ENCODE data around the gene GAS7.

GAS7 gene

DNA sequence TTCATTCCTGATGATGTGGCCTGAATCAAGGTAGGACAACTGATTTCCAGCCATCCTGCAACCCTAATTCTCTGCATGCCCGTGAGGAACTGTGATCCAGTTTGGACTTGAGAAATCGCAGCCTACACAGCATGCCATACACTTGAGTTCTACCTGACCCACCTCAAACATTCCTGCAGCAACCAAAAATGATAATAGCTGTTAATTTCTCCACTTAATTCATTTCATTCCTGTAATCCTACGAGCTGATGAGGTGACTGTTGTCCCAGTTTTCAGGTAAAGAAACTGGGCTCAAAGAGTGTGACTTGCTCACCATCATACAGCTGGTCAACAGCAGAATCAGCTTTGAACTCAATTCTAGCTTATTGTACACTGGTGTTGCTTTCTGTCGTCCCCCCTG is 2.2 kb upstream of the GAS7 start:
- DNase-seq (ENCODE audit: low spot score), result no peak

- DNase-seq (ENCODE audit: low spot score), result no peak
Measured at GRCh38 chr17:10200016-10200415, 1.6 kb upstream of the GAS7 start.

- DNase-seq (ENCODE audit: low spot score), result no peak
Measured at GRCh38 chr17:10197721-10198508, 491 bp downstream of the GAS7 start.

- no peak for DNase-seq (ENCODE audit: low spot score)
Measured at GRCh38 chr17:10197362-10197720, 1.1 kb downstream of the GAS7 start.

DNA sequence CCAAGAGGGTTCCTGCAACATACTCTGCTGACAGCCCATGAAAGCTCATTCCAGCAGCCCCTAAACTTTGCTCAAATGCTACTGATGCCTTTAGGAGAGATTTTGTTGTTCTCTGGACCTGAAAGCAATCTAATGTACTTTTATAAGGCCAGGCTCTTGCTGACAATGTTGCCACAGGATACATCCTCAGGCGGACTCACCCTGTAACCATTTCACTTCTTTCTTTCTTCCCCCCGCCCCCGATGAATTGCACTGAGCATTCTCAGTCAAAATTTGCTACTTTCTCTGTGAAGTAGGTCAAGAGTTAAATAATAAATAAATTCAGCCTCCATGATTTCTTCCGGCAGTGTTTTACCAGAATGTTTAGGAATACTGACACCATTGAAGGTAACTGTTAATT is 1.5 kb downstream of the GAS7 start:
- no peak for DNase-seq (ENCODE audit: low spot score)

DNA sequence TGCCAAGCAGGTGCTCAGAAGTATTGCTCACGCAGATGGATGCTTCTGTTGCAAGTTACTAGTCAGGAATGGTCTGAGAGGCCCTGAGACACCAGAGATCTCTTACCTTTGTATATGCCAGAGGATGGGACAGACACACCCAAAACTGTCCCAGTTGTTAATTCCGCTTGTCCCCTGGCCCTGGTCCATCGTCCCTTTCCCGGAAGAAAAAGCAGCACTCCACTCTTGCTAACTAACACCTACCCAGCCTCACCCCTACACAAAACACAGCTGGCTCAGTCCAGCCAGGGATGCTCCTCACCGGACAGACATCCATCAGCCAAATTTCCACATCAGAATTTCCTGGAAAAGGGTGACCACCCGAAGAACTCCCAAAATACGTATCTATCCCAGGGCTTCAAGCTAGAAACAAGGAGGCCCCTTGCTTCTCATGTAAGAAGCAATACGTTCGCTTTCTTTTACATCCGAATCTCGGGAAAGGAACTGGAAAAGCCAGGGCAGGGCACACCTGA is 2.0 kb downstream of the GAS7 start:
- no peak for DNase-seq (ENCODE audit: low spot score)

GRCh38 chr17:10195090-10195805 is 3.2 kb downstream of the GAS7 start:
- DNase-seq (ENCODE audit: low spot score), result no peak

GRCh38 chr17:10193632-10194031 is 4.8 kb downstream of the GAS7 start:
- no peak for DNase-seq (ENCODE audit: low spot score)

GRCh38 chr17:10192972-10193371 is 5.4 kb downstream of the GAS7 start:
- no peak for DNase-seq (ENCODE audit: low spot score)

DNA sequence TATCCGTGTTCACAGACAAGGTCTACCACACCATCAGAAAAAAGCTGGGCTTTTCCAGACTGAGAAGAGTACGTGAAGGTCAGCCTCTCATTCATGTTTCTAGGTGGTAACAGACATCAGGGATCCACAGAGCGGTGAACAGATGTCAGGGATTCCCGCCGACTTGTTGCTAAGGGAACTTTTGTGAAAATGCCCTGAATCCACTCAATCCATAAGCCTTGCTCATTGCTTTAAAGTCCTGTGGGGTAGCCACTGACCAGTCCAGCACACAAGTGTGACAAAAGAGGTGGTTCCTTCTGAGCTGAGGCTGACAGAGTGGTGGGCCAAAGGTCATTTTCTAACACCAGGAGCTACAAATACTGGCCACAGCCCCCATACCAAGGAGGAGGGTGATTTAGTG is 5.9 kb downstream of the GAS7 start:
- DNase-seq (ENCODE audit: low spot score), result no peak

DNA sequence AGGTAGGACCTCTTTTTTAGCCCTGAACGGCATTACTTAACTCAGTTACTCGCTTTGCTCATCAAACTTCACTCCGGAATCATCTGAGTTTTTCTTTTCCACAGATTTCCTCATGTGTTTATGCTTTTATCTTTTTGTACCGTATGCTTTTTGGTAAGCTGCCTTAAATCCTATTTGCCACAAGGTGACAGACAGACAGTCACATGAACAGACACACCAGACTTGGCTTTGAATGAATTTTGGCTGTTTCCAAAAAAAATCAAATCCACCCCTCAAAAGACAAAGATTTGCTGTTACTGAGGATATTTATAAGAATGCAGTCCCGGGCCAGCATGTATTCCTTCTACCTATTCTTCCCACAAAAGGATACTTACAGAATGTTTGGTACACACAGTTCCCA is 10.9 kb downstream of the GAS7 start:
- DNase-seq (ENCODE audit: low spot score), result no peak

DNA sequence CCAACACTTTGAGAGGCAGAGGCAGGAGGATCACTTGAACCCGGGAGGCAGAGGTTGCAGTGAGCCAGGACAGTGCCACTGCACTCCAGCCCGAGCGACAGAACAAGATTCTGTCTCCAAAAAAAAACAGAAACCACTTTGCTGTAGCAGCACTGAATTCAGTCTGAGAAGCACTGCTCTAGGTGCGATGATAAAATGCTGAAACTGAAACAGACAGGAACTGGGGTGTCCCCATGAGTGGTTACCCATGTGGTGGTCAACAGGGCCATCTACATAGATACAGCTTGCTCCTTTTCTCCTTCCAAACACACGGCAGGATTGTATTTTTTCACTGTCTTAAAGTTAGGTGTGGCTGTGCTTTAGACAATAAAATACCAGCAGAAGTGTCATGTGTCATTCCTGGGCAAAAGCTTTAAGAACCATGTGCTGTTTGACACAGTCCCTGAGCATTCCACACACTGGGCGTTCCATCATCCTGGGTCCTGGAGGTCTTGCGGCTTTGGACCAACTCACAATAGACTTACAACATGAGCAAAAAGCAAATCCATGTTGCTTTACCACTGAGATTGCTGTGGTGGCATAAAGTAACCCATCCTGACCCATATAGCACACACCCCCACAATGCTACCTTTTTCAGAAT is 11.5 kb downstream of the GAS7 start:
- DNase-seq (ENCODE audit: low spot score), result no peak

DNA sequence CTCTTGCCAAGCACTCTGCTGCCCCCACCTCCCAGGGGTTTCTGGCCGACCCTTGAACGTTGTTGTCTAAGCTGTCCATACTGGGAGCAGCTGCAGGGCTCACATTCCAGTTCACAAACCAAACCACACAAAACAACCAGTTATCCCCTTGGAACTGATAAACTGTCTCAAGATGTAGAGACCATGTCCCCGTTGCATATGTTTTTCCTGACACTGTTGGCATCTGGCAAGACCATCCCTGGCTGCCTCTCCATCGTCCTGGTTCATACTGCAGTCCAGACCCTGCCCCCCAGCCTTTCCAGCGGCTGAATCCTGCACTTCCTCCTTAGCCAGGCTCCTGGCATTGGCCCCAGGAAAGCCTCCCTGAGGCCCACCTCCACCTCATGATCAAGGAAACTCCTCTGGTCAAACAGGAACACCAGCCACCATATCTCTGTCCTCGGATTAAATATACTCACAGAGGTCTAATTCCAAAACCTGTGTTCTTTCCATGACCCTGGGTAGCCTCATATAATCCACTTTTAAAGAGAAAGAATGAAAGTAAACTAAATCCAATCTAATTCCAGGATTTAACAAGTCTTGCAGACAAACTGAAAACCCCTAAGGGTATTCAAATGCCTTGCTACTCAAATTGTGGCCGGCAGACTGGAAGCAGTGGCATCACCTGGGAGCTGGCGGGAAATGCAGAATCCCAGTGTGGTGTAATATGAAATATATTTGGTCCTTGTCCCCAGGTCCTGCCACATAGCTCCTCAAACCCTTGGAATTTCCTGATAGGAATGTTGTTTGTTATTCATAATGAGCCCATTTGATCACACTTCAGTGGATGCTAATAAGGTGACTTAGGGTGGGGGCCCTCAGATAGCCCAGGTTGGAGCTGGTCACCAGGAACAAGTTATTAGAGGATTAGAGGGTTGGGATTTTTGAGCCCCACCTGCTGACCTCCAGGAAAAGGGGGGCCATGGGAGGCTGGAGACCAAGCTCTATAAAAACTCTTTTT is 14.2 kb downstream of the GAS7 start:
- no peak for DNase-seq (ENCODE audit: low spot score)

GRCh38 chr17:10182785-10183184 is 15.6 kb downstream of the GAS7 start:
- no peak for DNase-seq (ENCODE audit: low spot score)

DNA sequence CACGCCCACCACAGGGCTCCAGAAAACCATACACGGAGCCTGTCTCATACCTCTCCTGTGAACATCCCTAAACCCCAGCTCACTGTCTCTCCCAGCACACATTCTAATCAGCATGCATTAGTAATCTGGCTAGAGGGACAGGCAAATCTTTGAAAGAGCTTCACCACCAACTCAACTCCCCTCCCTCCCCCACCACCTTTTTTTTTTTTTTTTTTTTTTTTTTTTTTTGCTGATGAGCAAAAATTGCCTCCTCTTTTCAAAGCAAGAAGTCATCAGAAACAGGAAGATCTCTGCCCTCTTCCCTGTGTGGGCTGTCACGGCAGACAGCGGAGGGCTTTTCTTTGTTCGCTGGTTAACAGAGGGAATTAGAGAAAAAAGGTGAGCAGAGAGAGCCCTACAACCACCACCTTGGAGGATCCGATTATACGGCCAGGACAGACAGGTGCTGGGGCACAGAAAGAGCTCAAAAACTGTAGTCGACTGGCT is 19.9 kb downstream of the GAS7 start:
- no peak for DNase-seq (ENCODE audit: low spot score)

DNA sequence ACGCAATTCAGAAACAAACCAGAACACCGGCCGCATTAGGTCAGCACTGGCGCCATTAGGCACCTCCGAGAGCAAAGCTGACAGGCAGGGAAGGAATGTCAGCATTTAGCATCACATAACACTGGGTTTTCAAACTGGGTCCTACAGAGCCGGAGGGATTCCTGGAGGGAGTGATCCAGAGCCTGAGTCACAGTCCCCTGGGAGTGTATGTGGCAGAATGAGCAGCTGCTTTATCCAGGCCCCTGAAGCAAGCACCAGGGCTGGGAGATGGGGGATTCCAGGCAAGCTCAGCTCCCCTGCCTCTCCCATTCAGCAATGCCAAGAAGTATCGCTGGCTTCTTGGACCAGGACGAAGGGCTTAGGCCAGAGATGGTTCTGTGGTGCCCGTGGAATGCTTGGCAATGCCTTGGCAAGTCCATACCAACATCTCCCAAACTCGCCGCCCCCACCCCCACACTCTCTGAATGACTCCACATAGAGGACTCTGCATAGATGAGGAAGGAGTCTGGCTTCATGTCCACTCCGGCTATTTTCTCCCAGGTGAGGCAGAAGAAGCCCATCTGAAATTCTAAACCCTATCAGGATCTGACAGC is 20.4 kb downstream of the GAS7 start:
- no peak for DNase-seq (ENCODE audit: low spot score)

GRCh38 chr17:10177131-10177912 is 21.1 kb downstream of the GAS7 start:
- DNase-seq (ENCODE audit: low spot score), result no peak

GRCh38 chr17:10173913-10174312 is 24.5 kb downstream of the GAS7 start:
- no peak for DNase-seq (ENCODE audit: low spot score)

DNA sequence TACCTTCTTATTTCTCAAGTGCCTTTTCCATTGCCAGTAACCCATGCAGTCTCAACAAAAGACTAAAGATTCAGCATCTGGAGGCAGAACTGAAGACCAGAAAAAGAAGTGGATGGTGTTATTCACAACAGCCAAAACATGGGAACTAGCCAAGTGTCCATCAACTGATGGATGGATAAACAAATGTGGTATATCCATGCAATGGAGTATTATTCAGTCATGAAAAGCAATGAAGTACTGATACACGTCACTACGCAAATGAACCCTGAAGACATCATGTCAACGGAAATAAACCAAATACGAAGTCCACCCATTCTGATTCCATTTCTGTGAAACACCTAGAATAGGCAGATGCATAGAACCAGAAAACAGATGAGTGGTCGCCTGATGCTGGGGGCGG is 25.6 kb downstream of the GAS7 start:
- DNase-seq (ENCODE audit: low spot score), result no peak

DNA sequence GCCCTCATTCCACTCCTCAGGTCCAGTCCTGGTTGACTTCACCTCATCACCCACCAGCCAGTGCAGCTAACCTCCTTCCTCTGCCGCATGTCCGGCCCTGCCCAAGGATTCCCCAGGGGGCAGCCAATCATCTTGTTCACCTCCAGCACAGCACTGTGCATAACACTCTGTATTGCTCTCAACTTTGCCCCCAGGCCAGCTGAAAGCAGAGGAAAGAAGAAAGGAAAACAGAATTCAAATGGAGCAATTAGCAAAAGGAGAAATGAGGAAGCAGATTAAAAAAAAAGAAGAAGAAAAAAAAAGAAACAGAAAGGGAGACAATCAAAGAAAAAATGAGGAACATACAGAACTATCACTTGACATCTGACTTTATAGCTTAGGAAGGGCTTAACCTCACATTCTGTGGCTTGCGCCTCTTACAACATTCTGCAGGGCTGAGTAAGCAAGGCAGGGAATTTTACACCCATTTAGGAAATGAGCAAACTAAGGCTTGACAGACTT is 26.1 kb downstream of the GAS7 start:
- no peak for DNase-seq (ENCODE audit: low spot score)

Data from Ammon's horn (tissue), 1 donor.